HG03135 (cell line): Measurements from ENCODE around the gene B3GNT5.
"Not testable (repeated sequence)": the region's sequence is repeated elsewhere in the genome, so short reads cannot be mapped to it uniquely, and the experiment has no call there.

ENCODE experiments used
- ATAC-seq: cut with Tn5 transposase; IDR thresholded peaks from one replicate; pipeline ENCODE4 v1.9.1; 2021; ENCODE audit warnings: mild to moderate bottlenecking, moderate library complexity; ENCODE audit not compliant: unreplicated experiment

B3GNT5 gene

GRCh38 chr3:183230251-183230650 lies 22.8 kb upstream of the B3GNT5 start:
- ATAC-seq = not testable (repeated sequence)

- no peak for ATAC-seq
Measured at GRCh38 chr3:183230826-183231225, 22.2 kb upstream of the B3GNT5 start.

- ATAC-seq = no peak
Measured at GRCh38 chr3:183233966-183234365, 19.1 kb upstream of the B3GNT5 start.

- no peak for ATAC-seq
Measured at GRCh38 chr3:183239046-183239445, 14.0 kb upstream of the B3GNT5 start.

- no peak for ATAC-seq
Measured at GRCh38 chr3:183242431-183242830, 10.6 kb upstream of the B3GNT5 start.

- no peak for ATAC-seq
Measured at GRCh38 chr3:183244219-183244618, 8.8 kb upstream of the B3GNT5 start.

GRCh38 chr3:183244981-183245476 lies 8.0 kb upstream of the B3GNT5 start:
- no peak for ATAC-seq

- no peak for ATAC-seq
Measured at GRCh38 chr3:183247011-183247589, 6.0 kb upstream of the B3GNT5 start.

- ATAC-seq = no peak
Measured at GRCh38 chr3:183249006-183249718, 3.9 kb upstream of the B3GNT5 start.

GRCh38 chr3:183252118-183252782 lies 803 bp upstream of the B3GNT5 start:
- ATAC-seq = no peak

GRCh38 chr3:183253528-183254486 lies 754 bp downstream of the B3GNT5 start:
- ATAC-seq = no peak

- ATAC-seq = no peak
Measured at GRCh38 chr3:183254487-183255347, 1.7 kb downstream of the B3GNT5 start.

- no peak for ATAC-seq
Measured at GRCh38 chr3:183255348-183255730, 2.3 kb downstream of the B3GNT5 start.

- no peak for ATAC-seq
Measured at GRCh38 chr3:183259087-183259486, 6.0 kb downstream of the B3GNT5 start.

GRCh38 chr3:183259621-183260020 lies 6.6 kb downstream of the B3GNT5 start:
- no peak for ATAC-seq

GRCh38 chr3:183260167-183260904 lies 7.3 kb downstream of the B3GNT5 start:
- ATAC-seq = no peak

- ATAC-seq = no peak
Measured at GRCh38 chr3:183261151-183261724, 8.2 kb downstream of the B3GNT5 start.

- no peak for ATAC-seq
Measured at GRCh38 chr3:183262875-183263378, 9.9 kb downstream of the B3GNT5 start.

GRCh38 chr3:183264268-183264667 lies 11.2 kb downstream of the B3GNT5 start:
- no peak for ATAC-seq
